ENCODE measurements around the gene FAT2.
"Not testable (repeated sequence)": the region's sequence is repeated elsewhere in the genome, so short reads cannot be mapped to it uniquely, and the experiment has no call there.

Gene FAT2

GRCh38 chr5:151611127-151611775 lies 20.1 kb upstream of the FAT2 start:
- DNase-seq: no peak

GRCh38 chr5:151608522-151608921 lies 17.4 kb upstream of the FAT2 start:
- DNase-seq: no peak

GRCh38 chr5:151607304-151607703 lies 16.2 kb upstream of the FAT2 start:
- DNase-seq: no peak

GRCh38 chr5:151605559-151605958 lies 14.4 kb upstream of the FAT2 start:
- no peak for DNase-seq

GRCh38 chr5:151602806-151603205 lies 11.7 kb upstream of the FAT2 start:
- no peak for DNase-seq

GRCh38 chr5:151601391-151601790 lies 10.3 kb upstream of the FAT2 start:
- no peak for DNase-seq

GRCh38 chr5:151600069-151600665 lies 9.0 kb upstream of the FAT2 start:
- no peak for DNase-seq

- DNase-seq: no peak
Observed at GRCh38 chr5:151598984-151599383, 7.9 kb upstream of the FAT2 start.

- DNase-seq: no peak
Observed at GRCh38 chr5:151598549-151598948, 7.4 kb upstream of the FAT2 start.

GRCh38 chr5:151597749-151598148 lies 6.6 kb upstream of the FAT2 start:
- no peak for DNase-seq

- DNase-seq: no peak
Observed at GRCh38 chr5:151596828-151597539, 5.9 kb upstream of the FAT2 start.

GRCh38 chr5:151595411-151595826 lies 4.3 kb upstream of the FAT2 start:
- DNase-seq: no peak

GRCh38 chr5:151592855-151593408 lies 1.8 kb upstream of the FAT2 start:
- DNase-seq: no peak

- no peak for DNase-seq
Observed at GRCh38 chr5:151589878-151590570, 1.1 kb downstream of the FAT2 start.

GRCh38 chr5:151587796-151588555 lies 3.2 kb downstream of the FAT2 start:
- DNase-seq: no peak

- DNase-seq: no peak
Observed at GRCh38 chr5:151585970-151586369, 5.2 kb downstream of the FAT2 start.

GRCh38 chr5:151585344-151585743 lies 5.8 kb downstream of the FAT2 start:
- DNase-seq: not testable (repeated sequence)

- no peak for DNase-seq
Observed at GRCh38 chr5:151584057-151584937, 6.8 kb downstream of the FAT2 start.

GRCh38 chr5:151581812-151582583 lies 9.1 kb downstream of the FAT2 start:
- no peak for DNase-seq

GRCh38 chr5:151581347-151581746 lies 9.8 kb downstream of the FAT2 start:
- no peak for DNase-seq

- DNase-seq: no peak
Observed at GRCh38 chr5:151580858-151581257, 10.3 kb downstream of the FAT2 start.
